ENCODE data around the gene IGFN1.

IGFN1 gene

DNA sequence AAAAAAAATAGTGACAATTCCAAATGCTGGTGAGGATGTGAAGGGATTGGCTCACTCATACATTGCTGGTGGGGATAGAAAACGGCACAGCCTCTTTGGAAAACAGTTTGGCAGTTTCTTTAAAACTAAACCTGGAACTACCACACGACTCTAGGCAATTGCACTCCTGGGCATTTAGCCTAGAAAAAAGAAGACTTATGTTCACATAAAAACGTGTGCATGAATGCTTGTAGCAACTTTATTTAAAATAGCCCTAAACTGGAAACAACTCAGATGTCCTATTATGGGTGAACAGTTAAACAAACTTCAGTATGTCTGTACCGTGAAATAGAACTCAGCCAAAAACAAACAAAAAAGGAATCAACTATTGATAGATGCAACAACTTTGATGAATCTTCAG, 26.9 kb upstream of the IGFN1 start:
- no peak for DNase-seq (ENCODE audit: low read depth)
- TF ChIP-seq, protein P1, sequence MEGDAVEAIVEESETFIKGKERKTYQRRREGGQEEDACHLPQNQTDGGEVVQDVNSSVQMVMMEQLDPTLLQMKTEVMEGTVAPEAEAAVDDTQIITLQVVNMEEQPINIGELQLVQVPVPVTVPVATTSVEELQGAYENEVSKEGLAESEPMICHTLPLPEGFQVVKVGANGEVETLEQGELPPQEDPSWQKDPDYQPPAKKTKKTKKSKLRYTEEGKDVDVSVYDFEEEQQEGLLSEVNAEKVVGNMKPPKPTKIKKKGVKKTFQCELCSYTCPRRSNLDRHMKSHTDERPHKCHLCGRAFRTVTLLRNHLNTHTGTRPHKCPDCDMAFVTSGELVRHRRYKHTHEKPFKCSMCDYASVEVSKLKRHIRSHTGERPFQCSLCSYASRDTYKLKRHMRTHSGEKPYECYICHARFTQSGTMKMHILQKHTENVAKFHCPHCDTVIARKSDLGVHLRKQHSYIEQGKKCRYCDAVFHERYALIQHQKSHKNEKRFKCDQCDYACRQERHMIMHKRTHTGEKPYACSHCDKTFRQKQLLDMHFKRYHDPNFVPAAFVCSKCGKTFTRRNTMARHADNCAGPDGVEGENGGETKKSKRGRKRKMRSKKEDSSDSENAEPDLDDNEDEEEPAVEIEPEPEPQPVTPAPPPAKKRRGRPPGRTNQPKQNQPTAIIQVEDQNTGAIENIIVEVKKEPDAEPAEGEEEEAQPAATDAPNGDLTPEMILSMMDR (IDR thresholded peaks at IDR 0.05; ENCODE audit: insufficient read depth, low read depth, low read length, missing control alignments): no peak
- H3K4me3 ChIP-seq (ENCODE audit: low read length): no peak overlapping the region

DNA sequence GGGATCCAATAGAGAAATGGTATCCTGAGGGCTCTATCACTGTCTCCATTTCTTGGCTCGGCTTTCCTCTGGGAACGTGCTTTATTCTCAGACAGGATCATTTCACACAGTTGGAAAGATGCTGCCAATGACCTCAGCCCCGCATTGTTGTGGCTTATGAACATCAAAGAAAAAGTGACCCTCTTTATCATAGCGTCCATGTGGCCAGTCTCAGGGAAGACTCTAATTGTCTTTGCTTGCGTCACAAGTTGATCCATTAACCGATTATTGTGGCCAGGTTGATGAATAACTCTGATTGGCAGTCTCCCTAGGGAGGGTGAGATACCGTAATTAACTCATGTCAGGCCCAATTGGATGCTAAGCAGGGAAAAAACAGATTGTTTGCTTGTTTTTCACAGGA, 26.0 kb upstream of the IGFN1 start:
- no peak overlapping the region for H3K4me3 ChIP-seq (ENCODE audit: low read length)
- TF ChIP-seq, protein P1 (IDR thresholded peaks at IDR 0.05; ENCODE audit: insufficient read depth, low read depth, low read length, missing control alignments): no peak
- DNase-seq (ENCODE audit: low read depth): no peak

- no peak overlapping the region for H3K4me3 ChIP-seq (ENCODE audit: low read length)
- TF ChIP-seq, protein P1 (IDR thresholded peaks at IDR 0.05; ENCODE audit: insufficient read depth, low read depth, low read length, missing control alignments): no peak
- no peak for DNase-seq (ENCODE audit: low read depth)
These were observed 23.3 kb upstream of the IGFN1 start for GRCh38 chr1:201167041-201167991.

DNA sequence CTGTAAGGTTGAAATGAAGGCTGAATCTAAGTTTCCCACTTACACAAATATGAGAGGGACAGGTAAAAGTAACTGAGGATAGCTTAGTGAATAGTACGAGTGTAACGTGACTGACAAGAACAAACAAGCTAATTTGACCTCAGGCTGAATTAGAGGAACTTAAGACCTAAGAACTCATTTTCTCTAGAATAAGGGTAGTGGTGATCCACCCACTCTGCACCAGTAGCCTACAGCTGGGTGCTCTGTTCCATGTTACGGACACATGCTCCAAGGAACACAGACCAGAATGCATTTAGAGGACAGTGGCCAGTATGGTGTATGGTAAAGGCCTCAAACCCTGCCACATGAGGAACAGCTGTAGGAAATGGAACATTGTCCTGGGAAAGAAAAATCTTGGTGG, 21.4 kb upstream of the IGFN1 start:
- peak; percentile 39 for DNase-seq (ENCODE audit: low read depth)
- TF ChIP-seq, protein P1 (IDR thresholded peaks at IDR 0.05; ENCODE audit: insufficient read depth, low read depth, low read length, missing control alignments): no peak
- no peak overlapping the region for H3K4me3 ChIP-seq (ENCODE audit: low read length)

DNA sequence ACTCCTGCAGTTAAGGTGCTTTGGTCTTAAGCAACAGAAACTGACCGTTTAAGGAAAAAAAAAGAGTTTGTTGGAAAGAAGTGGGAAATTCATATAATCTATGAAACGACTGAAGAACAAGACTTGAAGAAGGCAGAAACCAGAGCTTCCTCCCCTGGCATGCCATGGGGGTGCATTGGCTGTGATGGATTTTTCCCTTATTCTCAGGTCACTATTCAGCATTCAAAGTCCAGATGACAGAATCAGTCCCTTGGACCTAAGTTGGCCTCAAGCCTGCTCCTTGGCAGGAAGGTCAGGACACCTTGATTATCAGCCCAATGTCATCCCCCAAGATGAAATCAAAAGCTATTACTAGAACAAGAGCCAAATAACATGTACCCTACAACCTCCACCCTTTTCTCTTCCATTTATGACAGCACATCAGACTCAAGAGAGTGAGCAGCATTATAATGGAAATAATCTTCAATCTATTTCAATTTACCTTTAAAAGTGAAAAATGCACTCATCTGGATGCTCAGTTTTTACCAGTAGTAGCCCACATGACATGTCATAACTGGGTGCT, 20.6 kb upstream of the IGFN1 start:
- H3K4me3 ChIP-seq (ENCODE audit: low read length): no peak overlapping the region
- TF ChIP-seq, protein P1 (IDR thresholded peaks at IDR 0.05; ENCODE audit: insufficient read depth, low read depth, low read length, missing control alignments): no peak
- DNase-seq (ENCODE audit: low read depth): no peak

- TF ChIP-seq, protein P1 (IDR thresholded peaks at IDR 0.05; ENCODE audit: insufficient read depth, low read depth, low read length, missing control alignments): no peak
- H3K4me3 ChIP-seq (ENCODE audit: low read length): peak overlapping the region; percentile 38
- DNase-seq (ENCODE audit: low read depth): peak; percentile 92
These were observed 20.0 kb upstream of the IGFN1 start for GRCh38 chr1:201170533-201171062.
